Measurements from ENCODE around the gene FCHSD2.

The FCHSD2 gene

GRCh38 chr11:72951193-72951592, 190.9 kb downstream of the FCHSD2 start:
- H2AFZ ChIP-seq (ENCODE audit: low read depth, low read length): no peak overlapping the region
- no peaks in the 10 kb centered on the region for H3K4me1 ChIP-seq (ENCODE audit: insufficient read depth, low read length)
- no peaks in the 10 kb centered on the region for H3K9me3 ChIP-seq (ENCODE audit: insufficient read depth, low read length, severe bottlenecking)
- DNase-seq: no peak
- no peaks in the 10 kb centered on the region for H3K79me2 ChIP-seq (ENCODE audit: insufficient read depth, low read length)
- H4K20me1 ChIP-seq (ENCODE audit: insufficient read depth, low read length): no peaks in the 10 kb centered on the region
- H3K9ac ChIP-seq (ENCODE audit: low read depth, low read length): no peak overlapping the region
- no peak overlapping the region for H3K27ac ChIP-seq (ENCODE audit: low read length)
- no peaks in the 10 kb centered on the region for H3K27me3 ChIP-seq (ENCODE audit: insufficient read depth, low read length, poor library complexity)
- no peak for ATAC-seq (ENCODE audit: insufficient read depth, low read depth)
- no peaks in the 10 kb centered on the region for H3K36me3 ChIP-seq (ENCODE audit: insufficient read depth, low read length)
- H3K4me2 ChIP-seq (ENCODE audit: insufficient read depth, low read length): no peak overlapping the region
- no peak overlapping the region for H3K4me3 ChIP-seq (ENCODE audit: low read depth in 1 of 2, low read length in 2 of 2)
- no peak for TF ChIP-seq CTCF (IDR thresholded peaks at IDR 0.05; ENCODE audit: borderline replicate concordance, extremely low read depth, low read length, poor library complexity, severe bottlenecking)
- TF ChIP-seq EZH2 (IDR thresholded peaks at IDR 0.05; ENCODE audit: borderline replicate concordance, low read depth, low read length, severe bottlenecking): no peak

GRCh38 chr11:72950685-72951084, 191.4 kb downstream of the FCHSD2 start:
- DNase-seq (no peak), ATAC-seq (ENCODE audit: insufficient read depth, low read depth) (no peak)
- H4K20me1 ChIP-seq (ENCODE audit: insufficient read depth, low read length): no peaks in the 10 kb centered on the region
- H3K4me3 ChIP-seq (ENCODE audit: low read depth in 1 of 2, low read length in 2 of 2): no peak overlapping the region
- H2AFZ ChIP-seq (ENCODE audit: low read depth, low read length): no peak overlapping the region
- H3K36me3 ChIP-seq (ENCODE audit: insufficient read depth, low read length): no peaks in the 10 kb centered on the region
- H3K27ac ChIP-seq (ENCODE audit: low read length): no peak overlapping the region
- TF ChIP-seq EZH2 (IDR thresholded peaks at IDR 0.05; ENCODE audit: borderline replicate concordance, low read depth, low read length, severe bottlenecking): no peak
- TF ChIP-seq CTCF (IDR thresholded peaks at IDR 0.05; ENCODE audit: borderline replicate concordance, extremely low read depth, low read length, poor library complexity, severe bottlenecking): no peak
- H3K27me3 ChIP-seq (ENCODE audit: insufficient read depth, low read length, poor library complexity): no peaks in the 10 kb centered on the region
- no peaks in the 10 kb centered on the region for H3K79me2 ChIP-seq (ENCODE audit: insufficient read depth, low read length)
- no peak overlapping the region for H3K4me2 ChIP-seq (ENCODE audit: insufficient read depth, low read length)
- no peaks in the 10 kb centered on the region for H3K9me3 ChIP-seq (ENCODE audit: insufficient read depth, low read length, severe bottlenecking)
- H3K9ac ChIP-seq (ENCODE audit: low read depth, low read length): no peak overlapping the region
- no peaks in the 10 kb centered on the region for H3K4me1 ChIP-seq (ENCODE audit: insufficient read depth, low read length)

- ATAC-seq (ENCODE audit: insufficient read depth, low read depth): no peak
- Histone ChIP-seq H3K27me3 (ENCODE audit: insufficient read depth, low read length, poor library complexity) (no peaks in the 10 kb centered on the region), H3K27ac (ENCODE audit: low read length) (no peak overlapping the region), H3K4me1 (ENCODE audit: insufficient read depth, low read length) (no peaks in the 10 kb centered on the region), H2AFZ (ENCODE audit: low read depth, low read length) (no peak overlapping the region), H3K36me3 (ENCODE audit: insufficient read depth, low read length) (no peaks in the 10 kb centered on the region), H3K79me2 (ENCODE audit: insufficient read depth, low read length) (no peaks in the 10 kb centered on the region), H3K9ac (ENCODE audit: low read depth, low read length) (no peak overlapping the region), H3K9me3 (ENCODE audit: insufficient read depth, low read length, severe bottlenecking) (no peaks in the 10 kb centered on the region), H3K4me2 (ENCODE audit: insufficient read depth, low read length) (no peak overlapping the region), H4K20me1 (ENCODE audit: insufficient read depth, low read length) (no peaks in the 10 kb centered on the region), H3K4me3 (ENCODE audit: low read depth in 1 of 2, low read length in 2 of 2) (no peak overlapping the region)
- no peak for DNase-seq
- no peak for TF ChIP-seq CTCF (IDR thresholded peaks at IDR 0.05; ENCODE audit: borderline replicate concordance, extremely low read depth, low read length, poor library complexity, severe bottlenecking)
- TF ChIP-seq EZH2 (IDR thresholded peaks at IDR 0.05; ENCODE audit: borderline replicate concordance, low read depth, low read length, severe bottlenecking): no peak
Observed at GRCh38 chr11:72947229-72947628, 194.9 kb downstream of the FCHSD2 start.

- Histone ChIP-seq H3K27me3 (ENCODE audit: insufficient read depth, low read length, poor library complexity) (no peaks in the 10 kb centered on the region), H3K9me3 (ENCODE audit: insufficient read depth, low read length, severe bottlenecking) (no peaks in the 10 kb centered on the region), H3K79me2 (ENCODE audit: insufficient read depth, low read length) (no peaks in the 10 kb centered on the region), H3K4me2 (ENCODE audit: insufficient read depth, low read length) (no peak overlapping the region), H3K36me3 (ENCODE audit: insufficient read depth, low read length) (no peaks in the 10 kb centered on the region), H3K4me1 (ENCODE audit: insufficient read depth, low read length) (no peaks in the 10 kb centered on the region), H3K4me3 (ENCODE audit: low read depth in 1 of 2, low read length in 2 of 2) (no peak overlapping the region), H4K20me1 (ENCODE audit: insufficient read depth, low read length) (no peaks in the 10 kb centered on the region; the same call in 1 of the 2 replicates), H3K9ac (ENCODE audit: low read depth, low read length) (no peak overlapping the region), H3K27ac (ENCODE audit: low read length) (no peak overlapping the region), H2AFZ (ENCODE audit: low read depth, low read length) (no peak overlapping the region)
- ATAC-seq (ENCODE audit: insufficient read depth, low read depth) (no peak), DNase-seq (no peak)
- TF ChIP-seq CTCF (IDR thresholded peaks at IDR 0.05; ENCODE audit: borderline replicate concordance, extremely low read depth, low read length, poor library complexity, severe bottlenecking) (no peak), EZH2 (IDR thresholded peaks at IDR 0.05; ENCODE audit: borderline replicate concordance, low read depth, low read length, severe bottlenecking) (no peak)
Observed at GRCh38 chr11:72943664-72944063, 198.5 kb downstream of the FCHSD2 start.

All from DND-41 (cell line).